ENCODE measurements around the gene F7. TPM values are rescaled to one million over a fixed set of nuclear protein-coding genes. Genes with fewer than 3 reads are reported as not detected.

The F7 gene
- total and polyA plus RNA-seq, 2 donors (not counting 3 experiments of a cell fraction or from before 2014, with no cell fraction given), result not detected

DNA sequence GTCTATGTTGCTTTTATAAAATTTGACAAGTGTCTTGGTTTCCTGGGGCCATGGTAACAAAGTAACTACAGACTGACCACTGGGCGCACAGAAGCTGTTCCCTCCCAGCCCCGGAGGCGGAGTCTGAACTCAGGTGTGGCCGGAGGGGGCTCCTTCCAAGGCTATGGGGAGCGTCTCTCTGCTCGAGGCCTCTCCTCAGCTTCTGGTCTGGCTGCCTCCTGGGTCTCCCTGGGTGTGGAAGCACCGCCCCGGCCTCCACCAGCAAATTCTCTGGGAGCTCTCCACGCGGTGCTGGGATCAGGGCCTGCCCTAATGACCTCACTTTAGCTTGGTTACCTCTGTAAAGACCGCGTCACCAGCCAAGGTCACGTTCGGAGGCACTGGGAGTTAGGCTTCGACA is 45.7 kb upstream of the F7 start:
- FAIRE-seq (no peak), DNase-seq (ENCODE audit: low read depth, low spot score) (no peak)
- no peaks in the 10 kb centered on the region for H3K27me3 ChIP-seq (ENCODE audit: control insufficient read depth in 2 of 2, insufficient read depth in 2 of 2, low read length in 2 of 2)
- BruUV-seq (replicated peaks), result no TSS peak
- H3K36me3 ChIP-seq (ENCODE audit: control insufficient read depth in 2 of 2, extremely low read depth in 1 of 2, insufficient read depth in 2 of 2, low read length in 2 of 2), result no peaks in the 10 kb centered on the region
- dilution Hi-C loops (cut with MboI; ENCODE audit: extremely low pct_ligation_motif_present, low sequenced_read_pairs) (no loop called here), intact Hi-C loops (cut with micrococcal nuclease) (no loop called here)
- no peaks in the 10 kb centered on the region for H3K9me3 ChIP-seq (replicated peaks; ENCODE audit: control insufficient read depth, insufficient read depth, low read length)
- no peak overlapping the region for H3K4me2 ChIP-seq (ENCODE audit: insufficient read depth, low read length)
- no peaks in the 10 kb centered on the region for H3K79me2 ChIP-seq (ENCODE audit: control insufficient read depth, insufficient read depth, low read length)
- H4K20me1 ChIP-seq (replicated peaks; ENCODE audit: control insufficient read depth, extremely low read depth, insufficient read depth, low read length), result no peaks in the 10 kb centered on the region
- ChIA-PET POLR2A (no interaction called here), CTCF (no interaction called here)
- H3K4me3 ChIP-seq (replicated peaks in 1 of 3; ENCODE audit: insufficient read depth in 1 of 3, low read depth in 1 of 3, low read length in 3 of 3), result no peak overlapping the region
- H2AFZ ChIP-seq (ENCODE audit: low read depth, low read length), result no peak overlapping the region
- H3K4me1 ChIP-seq (ENCODE audit: control insufficient read depth, extremely low read depth, insufficient read depth, low read length), result no peaks in the 10 kb centered on the region
- H3K9me1 ChIP-seq (replicated peaks; ENCODE audit: control insufficient read depth, extremely low read depth, insufficient read depth, low read length), result no peaks in the 10 kb centered on the region
- H3K9ac ChIP-seq (replicated peaks; ENCODE audit: extremely low read depth, insufficient read depth, low read length), result no peak overlapping the region
- H3K27ac ChIP-seq (ENCODE audit: insufficient read depth, low read depth, low read length), result no peak overlapping the region
- TF ChIP-seq GATA2 (IDR thresholded peaks at IDR 0.05; ENCODE audit: insufficient read depth, insufficient read length, low read depth, low read length) (no peak), JUN (IDR thresholded peaks at IDR 0.05; ENCODE audit: borderline replicate concordance, insufficient read depth, insufficient read length, low read depth) (no peak), EZH2 (IDR thresholded peaks at IDR 0.05; ENCODE audit: borderline replicate concordance, low read depth, low read length, severe bottlenecking) (no peak), MYC (IDR thresholded peaks at IDR 0.05; ENCODE audit: low read depth, low read length) (no peak), FOS (IDR thresholded peaks at IDR 0.05; ENCODE audit: borderline replicate concordance, insufficient read depth, low read length) (no peak)
- TF ChIP-seq, protein P1, sequence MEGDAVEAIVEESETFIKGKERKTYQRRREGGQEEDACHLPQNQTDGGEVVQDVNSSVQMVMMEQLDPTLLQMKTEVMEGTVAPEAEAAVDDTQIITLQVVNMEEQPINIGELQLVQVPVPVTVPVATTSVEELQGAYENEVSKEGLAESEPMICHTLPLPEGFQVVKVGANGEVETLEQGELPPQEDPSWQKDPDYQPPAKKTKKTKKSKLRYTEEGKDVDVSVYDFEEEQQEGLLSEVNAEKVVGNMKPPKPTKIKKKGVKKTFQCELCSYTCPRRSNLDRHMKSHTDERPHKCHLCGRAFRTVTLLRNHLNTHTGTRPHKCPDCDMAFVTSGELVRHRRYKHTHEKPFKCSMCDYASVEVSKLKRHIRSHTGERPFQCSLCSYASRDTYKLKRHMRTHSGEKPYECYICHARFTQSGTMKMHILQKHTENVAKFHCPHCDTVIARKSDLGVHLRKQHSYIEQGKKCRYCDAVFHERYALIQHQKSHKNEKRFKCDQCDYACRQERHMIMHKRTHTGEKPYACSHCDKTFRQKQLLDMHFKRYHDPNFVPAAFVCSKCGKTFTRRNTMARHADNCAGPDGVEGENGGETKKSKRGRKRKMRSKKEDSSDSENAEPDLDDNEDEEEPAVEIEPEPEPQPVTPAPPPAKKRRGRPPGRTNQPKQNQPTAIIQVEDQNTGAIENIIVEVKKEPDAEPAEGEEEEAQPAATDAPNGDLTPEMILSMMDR (IDR thresholded peaks at IDR 0.05; ENCODE audit: extremely low read depth in 1 of 2, insufficient read depth in 1 of 2, low read depth in 1 of 2, low read length in 2 of 2), result no peak
